Stimulated activated CD4-positive, alpha-beta T cell treated with anti-CD3 and anti-CD28 coated beads, Interleukin-1b, Interleukin-23, amount 100 ng/mL, for 1 hour (primary cell): Measurements from ENCODE around the gene SLC2A4RG.

Source experiments
- DNase-seq, 2 donors: peaks; one replicate each; pipeline ENCODE4 v3.0.0-alpha.2; 2020; ENCODE audit warnings: low read depth in 2 of 2

Gene SLC2A4RG

GRCh38 chr20:63739130-63740069 lies at the start of gene SLC2A4RG:
SLC2A4RG (plus strand) TSS chr20:63739776; CDS start chr20:63739913, 137 bp downstream.
- no peak for DNase-seq

GRCh38 chr20:63690003-63690897 lies 49.3 kb upstream of the SLC2A4RG start:
- no peak for DNase-seq

DNA sequence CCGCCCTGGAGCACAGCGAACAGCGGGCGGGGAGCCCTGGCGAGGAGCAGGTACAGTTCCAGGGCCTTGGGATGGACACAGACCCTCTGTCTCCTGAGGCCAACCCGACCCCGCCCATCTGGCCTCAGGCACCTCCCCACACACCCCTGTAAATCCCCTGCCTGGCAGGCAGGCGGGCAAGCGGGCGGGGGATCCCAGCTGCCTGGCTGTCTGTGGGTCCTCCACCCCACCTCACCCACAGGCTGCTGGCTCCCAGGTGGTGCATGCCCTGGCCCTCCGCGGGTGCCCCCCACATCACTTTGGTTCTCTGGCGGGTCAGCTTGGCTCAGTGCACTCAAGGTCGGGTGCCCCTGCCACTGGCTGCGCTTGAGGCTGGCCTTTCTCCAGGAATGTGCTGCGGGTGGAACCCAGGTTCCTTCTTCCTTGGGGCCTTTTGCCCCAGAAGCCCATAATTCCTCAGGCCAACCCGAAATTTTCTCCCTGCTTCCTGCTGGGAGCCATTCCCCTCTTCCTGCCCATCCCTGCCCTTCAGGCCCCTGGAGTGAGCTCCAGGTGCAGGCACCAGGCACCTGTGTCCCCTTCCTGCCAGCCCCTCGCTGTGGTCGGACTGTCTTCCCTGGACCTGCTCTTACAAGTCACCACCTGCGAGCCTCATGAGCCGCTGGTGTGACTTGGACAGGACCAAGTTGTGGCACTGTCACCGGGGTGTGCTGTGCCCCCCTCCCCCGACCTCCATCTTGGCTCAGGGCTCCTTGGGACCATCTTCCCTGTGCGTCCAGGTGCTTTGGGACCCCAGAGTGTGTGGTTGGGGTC lies 48.5 kb upstream of the SLC2A4RG start:
- DNase-seq = no peak

DNA sequence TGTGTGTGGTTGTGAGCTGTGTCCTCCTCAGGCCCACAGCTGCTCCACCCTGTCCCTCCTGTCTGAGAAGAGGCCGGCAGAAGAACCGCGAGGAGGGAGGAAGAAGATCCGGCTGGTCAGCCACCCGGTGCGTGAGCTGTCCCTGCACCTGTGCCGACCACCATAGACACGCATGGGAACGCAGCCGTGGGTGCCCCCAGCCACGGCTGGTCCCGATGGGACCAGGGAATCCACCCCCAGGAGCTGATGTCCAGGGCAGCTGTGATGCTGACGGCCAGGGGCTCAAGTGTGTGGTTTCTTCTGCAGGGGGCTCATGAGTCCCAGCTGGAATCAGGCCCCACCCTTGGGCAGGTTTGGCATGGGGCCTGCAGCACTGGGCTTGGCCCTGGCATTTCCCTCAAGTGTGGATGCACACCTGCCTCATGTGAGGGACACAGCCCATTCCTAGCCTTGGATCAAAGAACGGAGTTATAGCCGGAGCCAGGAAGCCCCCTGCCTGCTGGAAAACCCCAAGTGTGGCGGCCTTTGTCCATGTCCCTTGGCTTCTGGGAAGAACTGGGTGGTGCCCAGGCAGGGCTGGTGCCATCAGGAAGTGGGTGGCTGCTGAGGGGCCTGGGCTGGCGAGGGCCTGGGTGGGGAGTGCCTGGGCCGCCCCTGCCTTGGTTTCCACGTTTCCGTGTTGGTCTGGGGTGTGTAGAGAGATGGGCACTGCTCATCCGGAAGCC lies 47.7 kb upstream of the SLC2A4RG start:
- no peak for DNase-seq

DNA sequence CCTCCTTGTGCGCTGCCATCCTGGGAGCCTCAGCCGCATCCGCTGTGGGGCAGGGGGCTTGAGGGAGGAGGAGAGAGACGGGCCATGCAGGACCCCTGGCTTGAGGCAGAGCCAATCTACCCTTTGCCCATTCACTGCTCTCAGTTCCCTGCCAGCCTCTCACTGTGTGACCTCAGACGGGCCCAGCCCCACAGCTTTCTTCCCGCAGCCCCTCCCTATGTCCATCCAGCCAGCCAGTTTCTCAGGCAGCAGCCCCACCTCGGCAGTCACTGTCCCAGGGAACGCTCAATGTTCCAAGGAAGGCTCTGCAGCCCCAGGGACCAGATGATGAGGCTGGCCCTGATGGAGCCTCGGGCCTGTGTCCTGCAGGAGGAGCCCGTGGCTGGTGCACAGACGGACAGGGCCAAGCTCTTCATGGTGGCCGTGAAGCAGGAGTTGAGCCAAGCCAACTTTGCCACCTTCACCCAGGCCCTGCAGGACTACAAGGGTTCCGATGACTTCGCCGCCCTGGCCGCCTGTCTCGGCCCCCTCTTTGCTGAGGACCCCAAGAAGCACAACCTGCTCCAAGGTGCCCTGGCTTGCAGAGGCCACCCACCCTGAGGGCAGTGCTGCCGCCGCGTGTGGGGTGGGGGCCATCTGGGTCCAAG lies 47.0 kb upstream of the SLC2A4RG start:
- DNase-seq = no peak

- no peak for DNase-seq
Measured at GRCh38 chr20:63693083-63693732, 46.4 kb upstream of the SLC2A4RG start.

GRCh38 chr20:63693733-63694583 lies 45.6 kb upstream of the SLC2A4RG start:
- DNase-seq = no peak

DNA sequence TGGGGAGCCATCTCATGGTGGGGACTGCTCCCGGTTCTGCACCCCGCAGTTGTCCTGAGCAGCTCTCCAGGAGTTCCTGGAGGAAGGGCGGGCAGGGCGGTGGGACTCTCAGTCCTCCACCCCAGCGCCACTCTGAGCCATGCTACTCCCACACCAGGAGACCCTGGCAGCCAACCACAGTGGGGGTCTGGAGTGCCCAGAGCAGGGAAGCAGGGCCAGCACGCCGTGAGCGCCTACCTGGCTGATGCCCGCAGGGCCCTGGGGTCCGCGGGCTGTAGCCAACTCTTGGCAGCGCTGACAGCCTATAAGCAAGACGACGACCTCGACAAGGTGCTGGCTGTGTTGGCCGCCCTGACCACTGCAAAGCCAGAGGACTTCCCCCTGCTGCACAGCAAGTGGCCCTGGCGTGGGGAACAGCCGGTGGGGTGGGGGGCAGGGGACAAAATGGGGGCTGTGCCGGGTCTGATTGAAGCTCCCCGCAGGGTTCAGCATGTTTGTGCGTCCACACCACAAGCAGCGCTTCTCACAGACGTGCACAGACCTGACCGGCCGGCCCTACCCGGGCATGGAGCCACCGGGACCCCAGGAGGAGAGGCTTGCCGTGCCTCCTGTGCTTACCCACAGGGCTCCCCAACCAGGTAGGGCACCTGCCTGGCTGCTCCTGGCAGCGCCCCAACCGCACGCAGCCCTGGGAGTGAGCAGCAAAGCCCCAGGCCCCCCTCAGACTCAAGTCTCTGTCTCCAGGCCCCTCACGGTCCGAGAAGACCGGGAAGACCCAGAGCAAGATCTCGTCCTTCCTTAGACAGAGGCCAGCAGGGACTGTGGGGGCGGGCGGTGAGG lies 44.8 kb upstream of the SLC2A4RG start:
- DNase-seq = no peak

DNA sequence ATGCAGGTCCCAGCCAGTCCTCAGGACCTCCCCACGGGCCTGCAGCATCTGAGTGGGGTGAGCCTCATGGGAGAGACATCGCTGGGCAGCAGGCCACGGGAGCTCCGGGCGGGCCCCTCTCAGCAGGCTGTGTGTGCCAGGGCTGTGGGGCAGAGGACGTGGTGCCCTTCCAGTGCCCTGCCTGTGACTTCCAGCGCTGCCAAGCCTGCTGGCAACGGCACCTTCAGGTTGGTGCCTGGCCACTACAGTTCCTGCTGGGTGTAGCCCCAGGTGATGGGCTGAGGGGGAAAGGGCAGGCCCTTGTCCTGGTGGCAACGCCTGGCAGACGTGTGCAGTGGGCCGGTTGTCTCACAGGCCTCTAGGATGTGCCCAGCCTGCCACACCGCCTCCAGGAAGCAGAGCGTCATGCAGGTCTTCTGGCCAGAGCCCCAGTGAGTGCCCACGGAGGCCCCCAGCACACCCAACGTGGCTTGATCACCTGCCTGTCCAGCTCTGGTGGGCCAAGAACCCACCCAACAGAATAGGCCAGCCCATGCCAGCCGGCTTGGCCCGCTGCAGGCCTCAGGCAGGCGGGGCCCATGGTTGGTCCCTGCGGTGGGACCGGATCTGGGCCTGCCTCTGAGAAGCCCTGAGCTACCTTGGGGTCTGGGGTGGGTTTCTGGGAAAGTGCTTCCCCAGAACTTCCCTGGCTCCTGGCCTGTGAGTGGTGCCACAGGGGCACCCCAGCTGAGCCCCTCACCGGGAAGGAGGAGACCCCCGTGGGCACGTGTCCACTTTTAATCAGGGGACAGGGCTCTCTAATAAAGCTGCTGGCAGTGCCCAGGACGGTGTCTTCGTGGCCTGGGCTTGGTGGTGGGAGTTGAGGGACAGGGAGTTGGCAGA lies 43.9 kb upstream of the SLC2A4RG start:
- no peak for DNase-seq

- DNase-seq = no peak
Measured at GRCh38 chr20:63696306-63696627, 43.3 kb upstream of the SLC2A4RG start.

DNA sequence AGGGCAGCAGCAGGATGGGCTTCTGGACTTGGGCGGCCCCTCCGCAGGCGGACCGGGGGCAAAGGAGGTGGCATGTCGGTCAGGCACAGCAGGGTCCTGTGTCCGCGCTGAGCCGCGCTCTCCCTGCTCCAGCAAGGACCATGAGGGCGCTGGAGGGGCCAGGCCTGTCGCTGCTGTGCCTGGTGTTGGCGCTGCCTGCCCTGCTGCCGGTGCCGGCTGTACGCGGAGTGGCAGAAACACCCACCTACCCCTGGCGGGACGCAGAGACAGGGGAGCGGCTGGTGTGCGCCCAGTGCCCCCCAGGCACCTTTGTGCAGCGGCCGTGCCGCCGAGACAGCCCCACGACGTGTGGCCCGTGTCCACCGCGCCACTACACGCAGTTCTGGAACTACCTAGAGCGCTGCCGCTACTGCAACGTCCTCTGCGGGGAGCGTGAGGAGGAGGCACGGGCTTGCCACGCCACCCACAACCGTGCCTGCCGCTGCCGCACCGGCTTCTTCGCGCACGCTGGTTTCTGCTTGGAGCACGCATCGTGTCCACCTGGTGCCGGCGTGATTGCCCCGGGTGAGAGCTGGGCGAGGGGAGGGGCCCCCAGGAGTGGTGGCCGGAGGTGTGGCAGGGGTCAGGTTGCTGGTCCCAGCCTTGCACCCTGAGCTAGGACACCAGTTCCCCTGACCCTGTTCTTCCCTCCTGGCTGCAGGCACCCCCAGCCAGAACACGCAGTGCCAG lies 42.8 kb upstream of the SLC2A4RG start, which contains the start of gene TNFRSF6B:
TNFRSF6B (plus strand) TSS at position 25 of the 729 bp plus-strand sequence; CDS start at position 141, 116 bp downstream.
- DNase-seq = no peak

GRCh38 chr20:63697357-63697867 lies 42.2 kb upstream of the SLC2A4RG start:
- DNase-seq = no peak

GRCh38 chr20:63697868-63698545 lies 41.6 kb upstream of the SLC2A4RG start:
- DNase-seq = no peak

DNA sequence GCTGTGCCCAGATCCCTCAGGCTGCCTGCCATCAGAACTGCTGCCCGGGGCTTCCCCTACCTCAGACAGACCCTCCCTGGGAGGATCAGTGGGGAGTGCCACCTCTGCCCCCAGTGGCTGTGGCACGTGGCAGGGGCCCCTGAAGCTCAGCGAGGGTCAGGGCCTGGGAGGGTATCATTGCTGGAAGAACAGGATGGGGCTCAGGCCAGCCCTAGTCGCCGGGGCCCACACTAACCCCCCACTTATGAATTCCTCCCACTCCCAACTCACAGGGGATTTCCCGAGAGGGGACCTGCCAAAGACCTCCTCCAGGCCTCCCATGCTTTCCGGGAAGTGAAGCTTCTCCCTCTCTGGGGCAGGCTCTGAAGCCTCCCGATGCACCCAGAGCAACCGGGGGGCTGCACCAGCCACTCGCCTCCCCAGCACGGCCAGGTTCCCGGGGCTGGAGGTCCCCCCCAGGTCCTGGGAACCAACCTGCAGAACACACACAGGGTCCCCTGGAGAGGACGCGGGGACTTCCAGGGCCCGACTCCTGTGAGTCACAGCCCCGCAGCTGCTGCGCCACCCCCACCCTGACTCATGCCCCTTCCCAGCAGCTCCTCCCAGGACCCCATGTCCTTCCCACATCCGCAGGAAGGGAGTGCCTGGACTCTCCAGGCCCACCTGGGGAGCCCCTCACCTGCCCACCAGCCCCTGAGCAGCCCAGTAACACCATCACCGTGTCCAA lies 40.7 kb upstream of the SLC2A4RG start:
- peak in 1 of 2 donors; percentile 32 for DNase-seq
